H1 (cell line): ENCODE results near the gene PLEKHG3.

Experiments
- CHD2 ChIP-seq: IDR thresholded peaks from 2 replicates; pipeline ENCODE4 v1.6.1; 2012; ENCODE audit warnings: low read length, improper control_type of control experiment
- EP300 ChIP-seq, 2 experiments: IDR thresholded peaks; 1 replicate in 1 of 2; 2 replicates in 1 of 2; pipeline ENCODE4 v1.6.1; 2011 to 2012; ENCODE audit warnings: low read depth in 2 of 2, low read length in 2 of 2, mild to moderate bottlenecking in 2 of 2, borderline replicate concordance in 1 of 2, inconsistent platforms in 1 of 2, moderate library complexity in 1 of 2
- EZH2 ChIP-seq: fragments of 200-600 bp; sonication (generic); IDR thresholded peaks from 2 replicates; pipeline ENCODE4 v1.7.1; 2012; ENCODE audit warnings: low read depth, mild to moderate bottlenecking, moderate library complexity, low read length, inconsistent platforms; ENCODE audit not compliant: severe bottlenecking
- GABPA ChIP-seq: IDR thresholded peaks from 2 replicates; pipeline ENCODE4 v1.6.1; 2011; ENCODE audit warnings: mild to moderate bottlenecking, low read length, moderate library complexity, borderline replicate concordance; ENCODE audit not compliant: insufficient read depth
- JUN ChIP-seq: IDR thresholded peaks from 2 replicates; pipeline ENCODE4 v1.6.1; 2011; ENCODE audit warnings: low read depth, mild to moderate bottlenecking, improper control_type of control experiment, low read length
- KDM1A ChIP-seq: fragments of 200-600, 300-600 bp; sonication (generic); IDR thresholded peaks from 2 replicates; pipeline ENCODE4 v1.7.1; 2016; ENCODE audit warnings: mild to moderate bottlenecking, low read length, borderline replicate concordance
- POLR2AphosphoS5 ChIP-seq: IDR thresholded peaks from 2 replicates; pipeline ENCODE4 v1.6.1; 2011; ENCODE audit warnings: low read depth, low read length
- RAD21 ChIP-seq, 2 experiments: IDR thresholded peaks in 1 of 2; conservative IDR thresholded peaks in 1 of 2; 2 replicates each; pipeline ENCODE4 v1.6.1; 2011; ENCODE audit warnings: low read depth in 2 of 2, low read length in 2 of 2, improper control_type of control experiment in 1 of 2, inconsistent platforms in 1 of 2, mild to moderate bottlenecking in 1 of 2, moderate library complexity in 1 of 2
- YY1 ChIP-seq: IDR thresholded peaks from 2 replicates; pipeline ENCODE4 v1.6.1; 2011; ENCODE audit warnings: low read depth, mild to moderate bottlenecking, low read length
- TF ChIP-seq, protein P1 (sequence below), 3 experiments: IDR thresholded peaks; 1 replicate in 2 of 3; 2 replicates in 1 of 3; pipeline versions ENCODE4 v1.5.1 to v1.6.1; 2011; ENCODE audit warnings: low read length in 3 of 3, mild to moderate bottlenecking in 3 of 3, inconsistent platforms in 2 of 3, low read depth in 1 of 3, moderate library complexity in 1 of 3; ENCODE audit not compliant: insufficient read depth in 1 of 3; ENCODE audit errors: control extremely low read depth in 1 of 3

GRCh38 chr14:64725879-64726584, 21.8 kb downstream of the PLEKHG3 start:
- no peak for TF ChIP-seq POLR2AphosphoS5
- TF ChIP-seq, protein P1, sequence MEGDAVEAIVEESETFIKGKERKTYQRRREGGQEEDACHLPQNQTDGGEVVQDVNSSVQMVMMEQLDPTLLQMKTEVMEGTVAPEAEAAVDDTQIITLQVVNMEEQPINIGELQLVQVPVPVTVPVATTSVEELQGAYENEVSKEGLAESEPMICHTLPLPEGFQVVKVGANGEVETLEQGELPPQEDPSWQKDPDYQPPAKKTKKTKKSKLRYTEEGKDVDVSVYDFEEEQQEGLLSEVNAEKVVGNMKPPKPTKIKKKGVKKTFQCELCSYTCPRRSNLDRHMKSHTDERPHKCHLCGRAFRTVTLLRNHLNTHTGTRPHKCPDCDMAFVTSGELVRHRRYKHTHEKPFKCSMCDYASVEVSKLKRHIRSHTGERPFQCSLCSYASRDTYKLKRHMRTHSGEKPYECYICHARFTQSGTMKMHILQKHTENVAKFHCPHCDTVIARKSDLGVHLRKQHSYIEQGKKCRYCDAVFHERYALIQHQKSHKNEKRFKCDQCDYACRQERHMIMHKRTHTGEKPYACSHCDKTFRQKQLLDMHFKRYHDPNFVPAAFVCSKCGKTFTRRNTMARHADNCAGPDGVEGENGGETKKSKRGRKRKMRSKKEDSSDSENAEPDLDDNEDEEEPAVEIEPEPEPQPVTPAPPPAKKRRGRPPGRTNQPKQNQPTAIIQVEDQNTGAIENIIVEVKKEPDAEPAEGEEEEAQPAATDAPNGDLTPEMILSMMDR (IDR thresholded peaks at IDR 0.05; ENCODE audit: control extremely low read depth in 1 of 3, insufficient read depth in 1 of 3, low read depth in 1 of 3, low read length in 3 of 3) = peak in 2 of 3 experiments; percentile 8 to 42; a peak in 2 of 4 replicates
- no peak for TF ChIP-seq JUN
- no peak for TF ChIP-seq GABPA
- no peak for TF ChIP-seq EZH2
- no peak for TF ChIP-seq EP300 (IDR thresholded peaks at IDR 0.05; ENCODE audit: borderline replicate concordance in 1 of 2, low read depth in 2 of 2, low read length in 2 of 2)
- TF ChIP-seq CHD2 = no peak
- TF ChIP-seq RAD21 (IDR thresholded peaks at IDR 0.05 in 1 of 2, conservative IDR thresholded peaks at IDR 0.05 in 1 of 2; ENCODE audit: low read depth in 2 of 2, low read length in 2 of 2) = peak; percentile 13 to 32; a peak in 2 of 4 replicates
- TF ChIP-seq KDM1A = no peak
- no peak for TF ChIP-seq YY1
